ENCODE results near the gene TMED10.

The TMED10 gene

DNA sequence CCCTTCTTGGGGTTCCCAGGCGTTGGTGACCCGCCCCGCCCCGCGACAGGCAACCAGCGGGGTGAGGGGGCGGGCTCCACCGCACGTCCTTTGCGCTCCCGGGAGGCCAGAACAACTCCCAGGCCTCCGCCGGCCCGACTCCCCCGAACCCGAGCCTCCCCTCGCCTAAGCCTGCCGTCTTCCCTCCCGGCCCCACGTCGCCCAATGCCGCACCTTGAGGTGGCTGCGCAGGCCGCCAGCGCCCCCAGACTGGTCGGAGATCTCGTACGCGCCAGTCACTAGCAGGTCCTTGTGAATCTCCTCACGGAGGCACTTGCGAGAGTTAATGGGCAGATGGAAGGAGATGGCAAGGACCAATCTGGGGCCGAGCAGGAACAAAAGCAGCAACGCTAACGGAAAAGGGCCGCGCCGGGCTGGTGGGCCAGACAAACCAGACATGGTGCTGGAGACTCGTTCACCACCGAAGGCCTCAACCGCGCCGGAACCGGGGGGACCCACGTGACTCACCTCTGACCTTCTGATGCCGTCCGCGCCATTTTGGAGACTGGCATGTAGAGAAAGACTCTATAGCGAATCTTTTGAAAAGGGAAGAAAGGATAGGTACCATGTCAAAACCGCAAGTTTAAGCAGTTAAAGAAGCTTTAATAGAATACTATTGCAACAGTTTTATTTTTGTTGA lies at the start of gene TMED10:
TSS of gene TMED10 (minus strand) at position 471 of the 679 bp plus-strand sequence. CDS start at position 438, 33 bp downstream.
- peak; percentile 94 for DNase-seq (ENCODE audit: low read depth, low spot score)

DNA sequence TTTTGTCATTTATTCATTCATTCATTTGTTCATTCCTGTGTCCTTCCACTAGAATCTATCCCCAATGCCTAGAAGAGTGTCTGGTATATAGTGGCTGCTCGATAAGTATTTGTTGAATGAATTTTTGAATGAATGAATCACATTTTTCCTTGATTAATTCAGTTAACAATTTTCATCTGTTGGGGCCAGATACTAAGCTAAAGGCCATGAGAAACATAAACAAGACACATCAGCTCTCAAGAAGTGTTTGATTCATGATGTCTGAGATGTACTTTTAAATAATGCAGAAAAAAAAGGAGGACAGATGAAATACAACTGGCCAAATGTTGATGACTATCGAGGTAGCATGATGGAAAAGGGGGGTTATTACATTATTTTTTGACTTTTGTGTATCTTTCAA lies 48.1 kb upstream of the TMED10 start:
- no peak for DNase-seq (ENCODE audit: low read depth, low spot score)

DNA sequence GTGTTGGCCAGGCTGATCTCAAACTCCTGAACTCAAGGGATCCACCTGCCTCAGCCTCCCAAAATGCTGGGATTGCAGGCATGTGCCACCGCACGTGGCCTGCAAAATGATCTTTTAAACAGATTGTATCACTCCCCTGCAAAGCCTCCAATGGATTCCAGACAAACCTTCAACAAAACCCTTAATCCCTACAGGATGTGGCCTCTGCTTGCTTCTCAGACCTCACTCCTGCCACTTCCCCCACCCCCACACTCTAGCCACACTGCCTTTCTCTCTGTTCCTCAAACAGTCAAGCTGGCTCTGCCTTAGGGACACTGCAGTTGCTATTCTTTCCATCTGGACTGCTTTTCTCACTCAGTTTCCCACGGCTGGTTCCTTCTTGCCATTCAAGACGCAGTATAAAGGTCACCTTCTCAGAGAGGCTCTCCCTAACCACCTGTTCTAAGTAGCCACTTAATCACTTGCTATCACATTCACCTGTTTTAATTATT lies 47.3 kb upstream of the TMED10 start:
- DNase-seq (ENCODE audit: low read depth, low spot score): peak; percentile 43

DNA sequence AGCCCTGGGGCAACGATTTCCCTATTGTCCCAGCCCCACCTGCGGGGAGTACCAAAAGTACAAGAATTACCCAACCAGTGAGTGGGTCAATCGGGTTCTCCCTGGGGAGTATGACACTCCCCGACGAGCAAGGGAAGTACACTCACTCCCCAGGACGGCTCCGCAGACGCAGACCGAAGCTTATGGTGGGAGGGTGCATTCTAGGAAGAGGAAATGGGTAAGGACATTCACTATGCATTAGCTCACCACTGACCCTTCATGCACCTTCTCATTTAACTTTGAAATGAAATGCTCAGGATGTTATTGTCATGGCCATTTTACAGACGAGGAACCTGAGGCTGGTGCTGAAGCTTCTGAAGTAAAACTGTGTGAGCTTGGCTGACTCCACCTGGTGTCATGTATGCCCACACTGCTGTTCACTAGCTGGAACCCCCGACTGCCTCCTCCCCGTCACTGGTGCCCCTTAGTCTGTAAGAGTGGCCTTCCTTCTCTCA lies 45.8 kb upstream of the TMED10 start:
- peak; percentile 71 for DNase-seq (ENCODE audit: low read depth, low spot score)

DNA sequence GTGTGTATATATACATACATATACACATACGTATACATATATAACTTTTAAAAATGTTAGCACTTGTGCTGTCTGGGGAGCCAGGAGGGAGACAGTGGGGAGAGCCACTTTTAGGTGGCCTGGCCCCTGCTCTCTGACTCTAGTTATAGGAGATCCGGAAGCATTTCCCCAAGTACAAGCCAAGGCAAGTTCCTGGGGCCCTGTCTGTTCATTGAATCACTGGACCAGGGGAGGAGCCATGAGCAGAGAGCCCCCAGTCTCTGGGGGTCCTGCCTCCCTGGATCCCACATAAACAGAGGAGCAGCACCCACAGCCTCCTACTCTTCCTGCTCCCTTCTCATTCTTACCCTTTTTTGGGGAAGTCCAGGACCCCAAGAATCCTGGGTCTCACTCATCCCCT lies 45.4 kb upstream of the TMED10 start:
- no peak for DNase-seq (ENCODE audit: low read depth, low spot score)

DNA sequence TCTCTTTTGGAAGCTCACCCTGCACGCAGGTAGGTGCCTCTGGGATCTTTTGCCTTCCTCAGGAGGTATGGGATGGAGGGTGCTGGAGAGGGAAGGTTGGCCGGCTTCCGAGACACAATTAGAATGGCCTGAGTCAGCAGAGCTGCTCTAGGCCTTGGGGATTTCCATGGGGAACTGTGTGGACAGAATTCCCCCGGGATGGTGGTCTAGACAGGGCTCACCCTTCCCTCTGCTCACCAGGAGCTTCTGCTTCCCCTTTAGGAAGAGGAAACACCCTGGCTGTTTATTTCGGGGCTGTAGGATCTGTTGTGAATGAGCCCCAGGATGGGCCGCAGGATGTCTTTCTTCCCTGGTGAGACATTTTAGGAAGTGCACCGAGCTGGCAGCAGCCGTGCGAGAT lies 43.7 kb upstream of the TMED10 start:
- no peak for DNase-seq (ENCODE audit: low read depth, low spot score)

DNA sequence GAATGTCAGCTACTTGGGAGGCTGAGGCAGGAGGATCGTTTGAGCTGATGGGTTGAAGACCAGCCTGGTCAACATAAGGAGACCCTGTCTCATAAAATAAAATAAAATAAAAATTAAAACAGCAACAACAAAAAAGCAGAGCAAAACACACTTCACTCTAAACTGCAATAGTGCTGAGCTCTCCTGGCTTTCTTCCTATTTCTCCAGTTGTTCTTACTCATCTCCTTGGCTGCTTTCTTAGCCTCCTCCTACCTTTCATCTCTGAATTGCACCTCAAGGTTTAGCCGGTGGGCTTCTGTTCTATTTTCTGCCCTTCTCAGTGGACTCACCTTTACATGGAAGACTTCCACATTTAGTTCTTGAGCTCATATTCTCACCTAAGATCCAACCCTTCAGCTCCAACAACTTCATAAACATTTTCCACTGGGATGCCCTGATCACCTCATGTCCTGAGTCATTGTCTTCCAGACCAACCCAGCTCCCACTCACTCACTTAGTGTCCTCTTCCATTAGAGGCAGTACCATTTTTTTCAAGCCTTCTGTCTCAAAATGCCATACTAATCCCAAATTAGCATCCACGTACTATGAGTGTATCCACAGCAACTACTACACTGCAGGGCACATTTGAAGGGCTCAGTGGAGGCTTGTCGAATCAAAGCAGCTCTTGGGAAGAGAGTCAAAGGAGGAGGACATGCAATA lies 41.2 kb upstream of the TMED10 start:
- DNase-seq (ENCODE audit: low read depth, low spot score): no peak

DNA sequence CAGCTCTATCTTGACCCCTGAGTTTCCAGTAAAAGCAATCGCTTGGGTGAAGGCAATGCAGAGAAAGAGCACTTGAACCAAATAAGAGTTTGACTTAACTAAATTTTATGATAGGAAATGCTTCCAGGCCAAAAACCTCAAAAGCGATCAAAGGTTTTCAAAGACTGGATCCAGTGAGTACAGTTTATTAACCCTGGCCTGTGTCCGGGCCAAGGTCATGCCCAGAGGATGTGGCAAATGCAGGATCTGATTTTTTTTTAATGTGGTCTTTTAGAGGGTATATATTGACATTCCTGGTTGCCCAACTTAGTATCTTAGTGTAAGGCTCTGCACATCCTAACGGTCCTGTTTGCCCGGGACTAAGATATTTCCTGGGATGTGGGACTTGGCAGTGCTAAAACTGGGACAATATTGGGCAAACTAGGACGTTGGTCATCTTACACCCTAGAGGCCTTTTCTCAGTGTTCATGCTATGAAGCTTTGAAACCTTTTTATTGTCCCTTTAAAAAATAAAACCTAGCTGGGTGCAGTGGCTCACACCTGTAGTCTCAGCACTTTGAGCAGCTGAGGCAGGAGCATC lies 40.1 kb upstream of the TMED10 start:
- no peak for DNase-seq (ENCODE audit: low read depth, low spot score)

DNA sequence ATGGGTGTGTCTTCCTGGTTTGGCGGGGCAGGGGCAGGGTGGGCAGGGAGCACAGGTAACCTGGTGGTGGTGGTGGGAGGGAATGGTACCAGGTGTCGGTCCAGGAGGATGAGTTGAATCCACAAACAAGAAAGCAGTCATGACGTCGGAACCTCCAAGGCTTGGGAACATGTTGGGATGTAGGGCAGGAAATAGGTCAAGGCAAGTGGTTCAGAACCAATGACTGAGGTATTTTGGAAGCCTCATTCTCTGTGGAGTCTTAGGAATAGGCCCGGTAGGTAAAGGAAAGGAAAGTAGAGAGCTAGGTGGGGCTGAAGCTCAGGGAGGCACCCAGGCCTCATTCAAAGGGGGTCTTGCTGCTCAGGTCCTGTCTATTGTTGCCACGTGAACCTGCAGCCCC lies 39.1 kb upstream of the TMED10 start:
- DNase-seq (ENCODE audit: low read depth, low spot score): no peak

DNA sequence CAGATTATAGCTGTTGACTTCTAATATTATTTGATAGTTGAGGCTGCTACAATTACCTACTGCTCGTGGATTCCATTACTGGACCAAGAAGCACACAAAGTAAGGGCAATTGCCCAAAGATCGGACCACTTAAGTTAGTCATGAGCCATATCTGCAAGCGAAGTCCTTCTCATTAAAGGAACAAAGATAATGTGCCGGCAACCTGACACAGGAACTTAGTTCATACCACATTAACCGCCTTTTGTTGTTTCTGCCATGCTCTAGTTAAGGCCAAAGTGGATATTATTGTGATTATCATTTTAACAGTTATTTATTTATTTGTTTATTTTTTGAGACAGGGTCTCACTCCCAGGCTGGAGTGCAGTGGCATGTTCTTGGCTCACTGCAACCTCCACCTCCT lies 38.1 kb upstream of the TMED10 start:
- DNase-seq (ENCODE audit: low read depth, low spot score): no peak

DNA sequence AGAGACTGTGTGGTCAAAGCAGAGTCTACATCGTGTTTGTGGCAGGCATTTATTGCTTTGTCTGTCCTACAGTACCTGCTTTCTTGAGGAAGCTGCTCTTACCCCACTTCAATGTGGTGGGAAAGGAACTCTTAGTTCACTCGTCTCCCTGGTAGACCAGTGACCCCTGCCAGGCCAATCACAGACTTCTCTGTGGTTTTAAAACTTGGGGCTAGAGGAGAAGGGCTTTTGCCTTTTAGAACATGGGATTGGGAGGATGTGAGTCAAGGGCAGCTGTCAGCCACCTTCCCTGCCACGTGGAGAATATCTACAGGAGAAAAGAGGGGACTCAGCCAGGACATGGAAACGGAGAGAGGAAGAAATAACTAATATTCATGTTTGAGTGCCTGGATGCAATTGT lies 36.8 kb upstream of the TMED10 start:
- DNase-seq (ENCODE audit: low read depth, low spot score): peak; percentile 9

DNA sequence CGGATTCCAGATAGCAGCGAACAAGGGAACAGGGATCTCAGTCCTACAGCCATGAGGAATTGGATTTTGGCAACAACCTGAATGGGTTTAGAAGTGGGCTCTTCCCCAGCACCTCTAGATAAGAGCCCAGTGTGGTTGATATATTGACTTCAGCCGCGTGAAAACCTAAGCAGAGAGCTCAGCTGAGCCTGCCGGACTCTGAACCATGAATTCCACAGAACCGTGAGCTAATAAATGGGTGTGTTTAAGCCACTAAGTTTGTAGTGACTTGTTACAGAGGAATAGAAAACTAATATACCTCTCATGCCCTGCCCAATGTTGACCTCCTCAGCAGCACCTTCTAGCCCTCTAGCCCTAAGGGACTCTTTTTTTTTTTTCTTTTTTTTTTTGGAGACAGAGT lies 32.4 kb upstream of the TMED10 start:
- DNase-seq (ENCODE audit: low read depth, low spot score): no peak

DNA sequence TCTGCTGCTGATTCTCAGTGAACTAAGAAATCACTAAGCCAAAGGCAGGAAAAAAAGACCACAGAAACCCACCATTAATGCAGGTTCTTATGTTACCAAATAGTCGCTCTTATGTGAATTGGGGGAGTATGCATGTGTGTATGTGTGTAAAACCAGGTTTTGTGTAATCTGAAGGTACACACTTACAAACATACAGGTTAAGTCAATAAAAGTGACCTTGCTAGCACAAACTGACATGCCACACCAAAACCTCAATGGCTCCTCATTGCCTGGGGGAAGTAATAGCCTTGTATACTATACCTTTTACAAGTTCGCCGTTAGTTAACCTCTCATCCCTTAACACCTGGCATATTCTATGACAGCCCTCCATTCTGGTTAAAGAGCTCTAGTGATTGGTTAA lies 29.8 kb upstream of the TMED10 start:
- DNase-seq (ENCODE audit: low read depth, low spot score): no peak

DNA sequence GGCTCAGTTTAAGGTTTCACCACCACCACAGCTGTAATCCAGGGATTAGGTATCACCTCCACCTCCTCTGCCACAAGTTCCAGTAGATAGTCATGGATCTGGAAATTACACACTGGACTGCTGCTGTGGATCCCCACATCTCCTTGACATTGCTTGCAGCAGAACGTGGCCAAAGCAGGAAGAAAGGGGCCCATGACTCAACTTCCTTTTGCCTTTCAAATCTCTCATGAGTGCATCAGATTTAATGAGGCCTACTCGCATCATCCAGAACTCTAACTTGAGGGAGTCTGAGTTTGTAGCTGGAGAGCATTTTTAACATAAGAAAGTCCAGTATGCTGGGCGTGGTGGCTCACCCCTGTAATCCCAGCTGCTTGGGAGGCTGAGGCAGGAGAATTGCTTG lies 29.2 kb upstream of the TMED10 start:
- DNase-seq (ENCODE audit: low read depth, low spot score): no peak

DNA sequence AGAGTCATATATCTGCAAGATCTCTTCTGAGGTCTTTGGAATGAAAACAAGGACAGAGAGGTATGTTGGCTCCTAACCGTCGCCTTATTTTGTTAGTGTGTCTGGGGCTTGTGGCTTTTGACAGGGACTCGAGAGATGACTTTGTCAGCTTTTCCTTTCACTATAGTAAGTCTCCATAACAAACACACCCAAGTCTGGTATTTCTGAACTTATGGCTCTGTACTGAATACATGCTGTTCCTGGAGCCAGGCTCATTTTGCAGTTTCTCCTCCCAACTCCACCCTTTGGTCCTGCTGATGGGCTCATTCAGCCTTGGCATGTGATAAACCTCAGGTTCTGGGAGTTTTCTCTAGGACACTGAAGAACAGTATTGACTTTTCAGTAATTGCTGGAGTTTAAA lies 27.7 kb upstream of the TMED10 start:
- peak; percentile 42 for DNase-seq (ENCODE audit: low read depth, low spot score)

DNA sequence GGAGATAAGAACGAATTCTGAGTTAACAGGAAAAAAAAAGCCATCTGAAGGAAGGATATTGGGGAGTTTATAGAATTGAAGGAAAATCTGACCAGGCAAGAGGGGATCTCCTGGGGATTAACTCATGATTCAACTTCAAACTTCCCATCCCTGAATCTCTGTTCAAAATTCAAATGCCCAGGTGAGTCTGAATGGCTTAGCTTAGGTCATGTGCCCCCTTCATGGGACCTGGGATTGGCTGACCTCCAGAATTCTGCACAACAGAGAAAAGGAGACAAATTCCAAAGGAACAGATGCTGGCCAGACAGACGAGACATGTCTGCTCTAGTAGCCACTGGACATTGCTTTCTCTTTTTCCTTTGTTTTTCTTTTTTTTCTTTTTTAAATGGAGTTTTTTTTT lies 26.2 kb upstream of the TMED10 start:
- DNase-seq (ENCODE audit: low read depth, low spot score): no peak

DNA sequence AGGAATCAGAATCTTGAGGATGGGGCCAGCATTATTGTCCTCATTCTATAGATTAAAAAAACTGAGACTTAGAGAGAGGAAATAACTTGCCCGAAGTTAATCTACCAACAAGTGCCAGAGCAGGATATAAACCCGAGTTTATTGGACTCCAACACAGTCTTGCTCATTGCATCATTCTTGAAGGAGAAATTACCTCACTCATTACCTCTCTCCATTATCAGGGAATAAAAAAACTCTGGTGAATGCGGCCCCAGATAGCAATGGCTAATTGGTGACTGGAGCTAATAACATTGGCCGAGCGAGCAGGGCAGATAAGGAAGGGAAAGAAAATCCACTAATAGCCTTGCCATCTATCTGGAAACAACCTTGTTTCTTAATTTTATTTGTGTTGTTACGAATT lies 24.7 kb upstream of the TMED10 start:
- DNase-seq (ENCODE audit: low read depth, low spot score): no peak

DNA sequence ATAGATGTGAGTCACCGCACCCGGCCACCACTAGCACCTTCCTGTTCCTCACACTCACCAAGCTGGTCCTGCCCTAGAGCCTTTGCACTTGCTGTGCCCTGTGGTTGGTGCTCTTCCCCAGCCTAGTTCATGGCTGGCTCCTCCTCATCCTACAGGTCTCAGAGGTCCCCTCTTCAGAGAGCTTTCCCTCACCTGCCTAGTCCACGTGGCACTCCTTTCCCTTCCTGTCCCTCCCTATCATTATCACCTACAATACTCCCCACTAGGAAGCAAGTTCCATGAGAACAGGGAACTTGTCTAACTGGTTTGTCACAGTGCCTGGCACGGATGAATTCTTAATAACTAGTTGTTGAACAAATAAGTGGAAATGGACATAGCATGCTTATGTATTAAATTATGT lies 24.0 kb upstream of the TMED10 start:
- DNase-seq (ENCODE audit: low read depth, low spot score): no peak

DNA sequence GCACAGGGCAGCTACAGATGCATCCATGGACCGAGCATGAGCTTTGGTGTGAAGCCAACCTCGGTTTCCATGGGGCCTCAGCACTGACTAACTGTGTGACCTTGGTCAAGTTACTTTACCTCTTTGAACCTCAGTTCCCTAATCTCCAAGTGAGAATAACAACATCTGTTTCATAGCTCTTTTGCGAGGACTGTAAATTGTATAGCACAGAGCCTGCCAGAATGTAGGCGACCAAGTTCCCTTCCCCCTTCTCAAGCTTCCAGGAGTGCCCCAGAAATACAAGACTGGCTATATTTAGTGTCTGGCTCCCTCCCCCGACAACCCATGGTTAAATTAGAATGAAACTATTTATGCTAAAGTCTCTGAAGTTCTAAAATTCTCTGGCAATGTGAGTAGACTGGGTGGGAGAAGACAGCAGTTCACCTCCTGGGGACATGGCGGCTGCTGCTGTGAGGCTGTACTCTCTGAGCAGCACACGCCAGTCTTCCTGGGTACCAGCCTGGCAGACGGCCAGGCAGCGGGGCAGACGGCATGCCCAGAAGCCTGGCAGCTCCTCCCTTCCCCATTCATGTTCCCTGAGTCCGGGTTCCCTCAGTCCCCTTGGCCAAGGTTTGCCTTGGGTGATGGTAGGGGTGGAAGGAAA lies 22.0 kb upstream of the TMED10 start:
- peak; percentile 46 for DNase-seq (ENCODE audit: low read depth, low spot score)

DNA sequence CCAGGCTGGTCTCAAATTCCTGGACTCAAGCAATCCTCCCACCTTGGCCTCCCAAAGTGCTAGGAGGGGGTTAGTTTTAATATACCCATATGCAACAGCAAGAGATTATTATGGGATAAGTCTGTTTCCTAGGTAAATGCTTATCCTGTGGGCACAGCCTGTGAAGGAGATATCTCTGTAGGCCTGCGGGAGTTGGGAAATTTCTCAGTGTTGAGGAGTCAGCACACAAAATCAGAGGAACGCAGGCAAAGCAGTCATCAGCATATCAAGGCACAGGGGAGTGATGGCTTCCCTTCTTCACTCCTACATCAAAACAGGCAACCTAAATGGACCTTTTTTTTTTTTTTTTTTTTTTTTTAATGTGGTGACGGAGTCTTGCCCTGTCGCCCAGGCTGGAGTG lies 20.9 kb upstream of the TMED10 start:
- no peak for DNase-seq (ENCODE audit: low read depth, low spot score)

DNA sequence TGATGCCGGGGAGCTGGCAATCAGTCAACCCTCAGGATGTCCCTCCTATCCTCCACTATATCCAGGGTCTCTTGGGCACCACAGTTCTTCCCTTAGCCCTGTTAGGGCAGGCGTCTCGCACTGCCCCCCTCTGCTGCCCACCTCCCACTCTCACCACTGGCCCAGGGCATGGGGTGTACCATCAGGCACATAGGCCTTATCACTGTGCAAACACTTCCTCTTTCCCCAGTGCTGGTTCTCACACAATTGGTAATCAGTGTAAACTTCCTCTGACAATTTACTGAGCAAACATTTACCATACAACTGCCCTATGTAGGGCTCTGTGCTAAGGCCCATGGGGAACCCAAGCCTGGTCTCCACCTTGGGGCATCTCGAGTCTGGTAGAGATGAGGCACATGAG lies 20.1 kb upstream of the TMED10 start:
- DNase-seq (ENCODE audit: low read depth, low spot score): no peak

DNA sequence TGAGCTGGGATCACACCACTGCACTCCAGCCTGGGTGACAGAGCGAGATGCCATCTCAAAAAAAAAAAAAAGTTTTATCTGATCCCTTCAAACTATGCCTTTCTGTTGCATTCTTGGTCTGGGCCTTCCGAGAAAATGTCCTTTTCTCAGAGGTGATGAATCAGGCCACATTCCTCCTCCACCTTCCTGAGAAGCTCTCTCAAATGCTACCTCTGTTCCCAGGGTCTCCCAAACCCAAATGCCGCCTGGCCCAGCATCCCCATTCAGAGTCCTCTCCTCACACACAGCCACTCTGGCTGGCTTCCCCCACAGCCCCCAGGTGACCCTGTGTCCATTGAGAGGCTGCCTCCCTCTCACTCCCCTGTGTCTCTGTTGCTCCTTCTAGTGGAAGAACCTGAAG lies 19.7 kb upstream of the TMED10 start:
- DNase-seq (ENCODE audit: low read depth, low spot score): no peak
